Endothelial cell (in vitro differentiated cells): ENCODE results near the gene HDGFL3. TPM values are rescaled to one million over a fixed set of nuclear protein-coding genes. Genes with fewer than 3 reads are reported as not detected.
"Not testable (repeated sequence)": the region's sequence is repeated elsewhere in the genome, so short reads cannot be mapped to it uniquely, and the experiment has no call there.

Experiments used
- DNase-seq: peaks from one replicate; pipeline ENCODE4 v3.0.0; 2021; ENCODE audit warnings: low spot score
- H3K27ac Mint-ChIP-seq: one replicate; pipeline ENCODE4 v1.8.0; 2021; ENCODE audit warnings: mixed read lengths, inconsistent platforms; ENCODE audit not compliant: unreplicated experiment
- H3K27me3 Mint-ChIP-seq: one replicate; pipeline ENCODE4 v1.8.0; 2021; ENCODE audit warnings: mild to moderate bottlenecking, moderate library complexity, mixed read lengths, inconsistent platforms; ENCODE audit not compliant: unreplicated experiment
- H3K36me3 Mint-ChIP-seq: one replicate; pipeline ENCODE4 v1.8.0; 2021; ENCODE audit warnings: mild to moderate bottlenecking, low read depth, mixed read lengths, inconsistent platforms; ENCODE audit not compliant: unreplicated experiment
- H3K4me1 Mint-ChIP-seq: one replicate; pipeline ENCODE4 v1.8.0; 2021; ENCODE audit warnings: mild to moderate bottlenecking, mixed read lengths, inconsistent platforms; ENCODE audit not compliant: unreplicated experiment
- H3K4me3 Mint-ChIP-seq: one replicate; pipeline ENCODE4 v1.8.0; 2021; ENCODE audit warnings: mild to moderate bottlenecking, mixed read lengths, inconsistent platforms; ENCODE audit not compliant: unreplicated experiment
- H3K9me3 Mint-ChIP-seq: one replicate; pipeline ENCODE4 v1.8.0; 2021; ENCODE audit warnings: mixed read lengths, inconsistent platforms; ENCODE audit not compliant: unreplicated experiment
- CTCF ChIP-seq: fragments of 200-600 bp; sonication (generic); IDR thresholded peaks from one replicate; pipeline ENCODE4 v1.5.0; 2021; ENCODE audit warnings: antibody characterized with exemption; ENCODE audit not compliant: unreplicated experiment
- total RNA-seq: library from RNA; stranded (reverse); fragmentation: NEBNext Ultra II Directional; extraction: Animal tissue kit (Norgen Biotek cat#: 25700); gene quantifications from one replicate; pipeline ENCODE4 v1.2.1, GENCODE V29; 2021; ENCODE audit not compliant: unreplicated experiment

Gene HDGFL3
- total RNA-seq, 1 donor from 2014 or later, result 91.2 TPM

GRCh38 chr15:83153288-83153687, 54.3 kb downstream of the HDGFL3 start:
- no peaks in the 10 kb centered on the region for H3K9me3 Mint-ChIP-seq
- no peaks in the 10 kb centered on the region for H3K27me3 Mint-ChIP-seq
- H3K4me3 Mint-ChIP-seq, result no peak overlapping the region
- no peak overlapping the region for H3K27ac Mint-ChIP-seq
- no peak for TF ChIP-seq CTCF
- peaks cover 22% of the 10 kb centered on the region for H3K36me3 Mint-ChIP-seq
- no peaks in the 10 kb centered on the region for H3K4me1 Mint-ChIP-seq
- DNase-seq, result no peak

DNA sequence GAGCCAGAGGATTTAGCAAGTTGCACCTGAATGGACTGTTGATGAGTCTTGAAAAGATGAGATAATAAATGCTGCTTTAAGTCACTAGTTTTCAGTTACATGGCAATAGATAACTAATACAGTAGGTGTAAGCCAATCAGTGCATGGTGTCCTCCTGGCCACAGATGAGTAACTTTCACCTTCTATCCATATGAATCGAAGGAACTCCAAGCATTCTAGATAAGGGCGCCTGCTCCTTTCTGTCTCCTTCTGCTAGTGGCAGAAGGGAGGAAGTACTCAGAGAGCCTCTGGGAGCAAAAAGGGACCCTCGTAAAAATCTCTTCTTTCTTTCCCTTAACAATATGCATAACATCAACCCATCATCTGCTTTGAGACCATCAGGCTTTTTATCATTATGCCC, 62.9 kb downstream of the HDGFL3 start:
- no peak overlapping the region for H3K4me3 Mint-ChIP-seq

GRCh38 chr15:83142151-83142550, 65.5 kb downstream of the HDGFL3 start:
- not testable (repeated sequence) for H3K9me3 Mint-ChIP-seq, H3K4me1 Mint-ChIP-seq, H3K27me3 Mint-ChIP-seq, DNase-seq, H3K27ac Mint-ChIP-seq
- Mint-ChIP-seq H3K36me3 (peaks cover 39% of the 10 kb centered on the region), H3K4me3 (peak overlapping the region; percentile 37)

More for the DNA sequence above, 62.9 kb downstream of the HDGFL3 start:
- H3K27me3 Mint-ChIP-seq, result peaks cover 5% of the 10 kb centered on the region
- no peak for DNase-seq
- H3K36me3 Mint-ChIP-seq, result peaks cover 56% of the 10 kb centered on the region
- H3K4me1 Mint-ChIP-seq, result no peaks in the 10 kb centered on the region
- no peaks in the 10 kb centered on the region for H3K9me3 Mint-ChIP-seq
- H3K27ac Mint-ChIP-seq, result no peak overlapping the region
- no peak for TF ChIP-seq CTCF

- Mint-ChIP-seq H3K4me1 (no peaks in the 10 kb centered on the region), H3K27ac (no peak overlapping the region), H3K9me3 (no peaks in the 10 kb centered on the region), H3K36me3 (peaks cover 3% of the 10 kb centered on the region), H3K4me3 (no peak overlapping the region), H3K27me3 (no peaks in the 10 kb centered on the region)
- no peak for DNase-seq
- no peak for TF ChIP-seq CTCF
These were observed 74.6 kb downstream of the HDGFL3 start for GRCh38 chr15:83132861-83133523.

- Mint-ChIP-seq H3K9me3 (no peaks in the 10 kb centered on the region), H3K4me3 (peak overlapping the region; percentile 25), H3K27me3 (peaks cover 2% of the 10 kb centered on the region), H3K27ac (no peak overlapping the region), H3K4me1 (no peaks in the 10 kb centered on the region), H3K36me3 (peaks cover 3% of the 10 kb centered on the region)
- no peak for DNase-seq
- TF ChIP-seq CTCF, result no peak
These were observed 77.8 kb downstream of the HDGFL3 start for GRCh38 chr15:83129791-83130190.
